Kidney epithelial cell (primary cell): ENCODE results near the gene PAK1. TPM values are rescaled to one million over a fixed set of nuclear protein-coding genes. Genes with fewer than 3 reads are reported as not detected.

Experiments used
- DNase-seq: peaks from one replicate; pipeline ENCODE4 v3.0.0-alpha.2; 2010; ENCODE audit warnings: low read depth
- H3K27me3 ChIP-seq: 2 replicates; pipeline ENCODE4 v1.6.0; 2011; ENCODE audit warnings: low read length; ENCODE audit not compliant: control insufficient read depth, insufficient read depth
- H3K36me3 ChIP-seq: 2 replicates; pipeline ENCODE4 v1.5.1; 2011; ENCODE audit warnings: low read length; ENCODE audit not compliant: control insufficient read depth, insufficient read depth
- H3K4me3 ChIP-seq: 2 replicates; pipeline ENCODE4 v1.5.1; 2011; ENCODE audit warnings: low read depth, mild to moderate bottlenecking, control low read depth, low read length
- CTCF ChIP-seq: IDR thresholded peaks from 2 replicates; pipeline ENCODE4 v1.5.1; 2011; ENCODE audit warnings: mild to moderate bottlenecking, moderate library complexity, low read length, control low read depth, inconsistent platforms; ENCODE audit not compliant: insufficient read depth, poor library complexity, severe bottlenecking
- total RNA-seq: library from RNA; depleted of rRNA; stranded (reverse); fragments of >200 nt; gene quantifications from 2 replicates; pipeline ENCODE4 v1.2.3, GENCODE V29; 2015

The PAK1 gene
- total RNA-seq, 1 donor from 2014 or later, result 35.3 TPM

DNA sequence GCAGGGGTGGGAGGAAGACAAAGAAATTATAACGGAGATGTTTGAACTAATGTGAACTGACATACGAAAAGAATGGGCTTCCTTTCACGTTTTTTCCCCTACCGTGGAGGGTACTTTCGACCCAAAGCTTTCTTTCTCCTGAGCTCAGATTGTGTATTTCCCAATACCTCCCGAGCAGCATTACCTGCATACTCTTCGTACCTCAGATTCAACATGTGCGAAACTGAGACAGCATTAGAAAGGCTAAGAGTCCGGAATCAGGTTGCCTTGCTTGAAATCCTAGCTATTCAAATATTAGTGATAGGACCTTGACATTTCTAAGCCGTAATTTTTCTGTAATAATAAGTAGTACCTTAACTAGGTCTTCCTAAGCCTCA lies 778 bp upstream of the PAK1 start:
- no peak for TF ChIP-seq CTCF
- no peak for DNase-seq
- Histone ChIP-seq H3K27me3 (no peaks in the 10 kb centered on the region), H3K36me3 (no peaks in the 10 kb centered on the region), H3K4me3 (peak overlapping the region; percentile 79)

GRCh38 chr11:77472991-77473800 lies 698 bp downstream of the PAK1 start:
- no peak for TF ChIP-seq CTCF
- Histone ChIP-seq H3K27me3 (no peaks in the 10 kb centered on the region), H3K36me3 (no peaks in the 10 kb centered on the region), H3K4me3 (peak overlapping the region; percentile 79)
- no peak for DNase-seq

- H3K27me3 ChIP-seq, result no peaks in the 10 kb centered on the region
- no peaks in the 10 kb centered on the region for H3K36me3 ChIP-seq
- TF ChIP-seq CTCF, result peak; percentile 48
- DNase-seq, result no peak
- no peak overlapping the region for H3K4me3 ChIP-seq
Measured at GRCh38 chr11:77471558-77472193, 2.2 kb downstream of the PAK1 start.

- H3K36me3 ChIP-seq, result no peaks in the 10 kb centered on the region
- H3K27me3 ChIP-seq, result no peaks in the 10 kb centered on the region
- H3K4me3 ChIP-seq, result no peak overlapping the region
- DNase-seq, result no peak
- no peak for TF ChIP-seq CTCF
Measured at GRCh38 chr11:77470971-77471370, 2.9 kb downstream of the PAK1 start.

- Histone ChIP-seq H3K36me3 (no peaks in the 10 kb centered on the region), H3K27me3 (no peaks in the 10 kb centered on the region), H3K4me3 (no peak overlapping the region)
- TF ChIP-seq CTCF, result no peak
- no peak for DNase-seq
Measured at GRCh38 chr11:77470504-77470903, 3.4 kb downstream of the PAK1 start.

DNA sequence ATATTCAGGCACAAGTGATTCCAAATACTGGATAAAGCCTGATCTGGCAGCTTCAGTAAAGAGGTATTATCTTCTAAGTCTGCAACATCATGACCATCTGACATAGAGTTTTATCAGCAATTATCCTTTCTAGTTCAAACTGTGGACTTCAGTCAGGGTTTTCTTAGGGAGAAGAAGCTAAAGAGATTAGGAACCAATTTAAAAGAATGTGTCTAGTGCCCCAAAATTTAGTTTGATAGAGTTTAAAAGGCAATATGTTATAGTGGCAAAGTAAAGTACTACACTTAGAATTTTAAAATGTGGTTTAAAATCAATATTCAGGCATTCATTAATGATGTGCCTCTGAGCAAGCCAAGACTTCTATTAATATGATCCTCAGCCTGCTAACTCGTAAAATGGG lies 5.4 kb downstream of the PAK1 start:
- H3K4me3 ChIP-seq, result no peak overlapping the region
- no peak for TF ChIP-seq CTCF

More for the DNA sequence above, 5.4 kb downstream of the PAK1 start:
- no peaks in the 10 kb centered on the region for H3K27me3 ChIP-seq
- no peak for DNase-seq
- no peaks in the 10 kb centered on the region for H3K36me3 ChIP-seq
